MM.1S (cell line): ENCODE results near the gene ADGRD2.

Experiments
- DNase-seq: peaks from one replicate; pipeline ENCODE4 v3.0.0-alpha.2; 2015
- H2AFZ ChIP-seq: fragments of 300-600 bp; sonication (generic); 2 replicates; pipeline ENCODE4 v1.6.0; 2016; ENCODE audit warnings: antibody characterized with exemption, low read length
- H3F3A ChIP-seq: fragments of 300-600 bp; sonication (generic); 2 replicates; pipeline ENCODE4 v1.6.1; 2016; ENCODE audit warnings: mild to moderate bottlenecking, antibody characterized with exemption, low read length, moderate library complexity, mixed read lengths; ENCODE audit not compliant: insufficient read depth
- H3K27ac ChIP-seq: fragments of 300-600 bp; sonication (generic); 2 replicates; pipeline ENCODE4 v1.5.1; 2016; ENCODE audit warnings: mild to moderate bottlenecking, low read length
- H3K27me3 ChIP-seq: fragments of 300-600 bp; sonication (generic); replicated peaks from 2 replicates; pipeline ENCODE4 v1.6.0; 2016; ENCODE audit warnings: low read length; ENCODE audit not compliant: insufficient read depth
- H3K36me3 ChIP-seq: fragments of 300-600 bp; sonication (generic); replicated peaks from 2 replicates; pipeline ENCODE4 v1.6.1; 2016; ENCODE audit warnings: mild to moderate bottlenecking, low read length, mixed read lengths; ENCODE audit not compliant: insufficient read depth
- H3K4me1 ChIP-seq: fragments of 300-600 bp; sonication (generic); 2 replicates; pipeline ENCODE4 v1.6.1; 2016; ENCODE audit warnings: low read length, mixed read lengths
- H3K4me2 ChIP-seq: fragments of 300-600 bp; sonication (generic); 2 replicates; pipeline ENCODE4 v1.6.0; 2016; ENCODE audit warnings: low read depth, low read length
- H3K4me3 ChIP-seq: fragments of 300-600 bp; sonication (generic); 2 replicates; pipeline ENCODE4 v1.5.1; 2016; ENCODE audit warnings: low read length, mixed read lengths
- H3K79me2 ChIP-seq: fragments of 300-600 bp; sonication (generic); 2 replicates; pipeline ENCODE4 v1.6.1; 2016; ENCODE audit warnings: mixed run types, low read length, mixed read lengths
- H3K9ac ChIP-seq: fragments of 300-600 bp; sonication (generic); 2 replicates; pipeline ENCODE4 v1.6.1; 2016; ENCODE audit warnings: low read length, mixed read lengths
- H3K9me2 ChIP-seq: fragments of 300-600 bp; sonication (generic); replicated peaks from 2 replicates; pipeline ENCODE4 v1.6.1; 2016; ENCODE audit warnings: mild to moderate bottlenecking, low read length, mixed read lengths; ENCODE audit not compliant: insufficient read depth
- H3K9me3 ChIP-seq: fragments of 300-600 bp; sonication (generic); replicated peaks from 2 replicates; pipeline ENCODE4 v1.6.1; 2016; ENCODE audit warnings: mild to moderate bottlenecking, low read length, mixed read lengths; ENCODE audit not compliant: insufficient read depth
- H4K20me1 ChIP-seq: fragments of 300-600 bp; sonication (generic); 2 replicates; pipeline ENCODE4 v1.6.1; 2016; ENCODE audit warnings: mild to moderate bottlenecking, low read length, moderate library complexity, mixed read lengths; ENCODE audit not compliant: insufficient read depth
- CTCF ChIP-seq: fragments of 300-600 bp; sonication (generic); IDR thresholded peaks from 2 replicates; pipeline ENCODE4 v1.5.1; 2016; ENCODE audit warnings: antibody characterized with exemption, low read length, mixed read lengths
- EZH2 ChIP-seq: fragments of 300-600 bp; sonication (generic); optimal IDR thresholded peaks from 2 replicates; pipeline ENCODE3; 2017; ENCODE audit warnings: low read depth, mild to moderate bottlenecking, antibody characterized with exemption, low read length, mixed read lengths
- EZH2phosphoT487 ChIP-seq: fragments of 300-600 bp; sonication (generic); IDR thresholded peaks from 2 replicates; pipeline ENCODE4 v1.6.1; 2018; ENCODE audit warnings: antibody characterized with exemption, low read length

ADGRD2 gene

GRCh38 chr9:124452841-124453585 lies 2.8 kb downstream of the ADGRD2 start:
- no peaks in the 10 kb centered on the region for H3K9me2 ChIP-seq
- no peak for TF ChIP-seq CTCF

GRCh38 chr9:124453586-124454191 lies 3.4 kb downstream of the ADGRD2 start:
- Histone ChIP-seq H3K4me1 (no peaks in the 10 kb centered on the region), H3K27me3 (peaks cover 21% of the 10 kb centered on the region), H3K9me3 (no peaks in the 10 kb centered on the region), H3K9ac (no peak overlapping the region), H3K4me3 (no peak overlapping the region), H4K20me1 (no peaks in the 10 kb centered on the region), H3K79me2 (no peaks in the 10 kb centered on the region), H3F3A (no peaks in the 10 kb centered on the region), H3K36me3 (no peaks in the 10 kb centered on the region), H2AFZ (no peak overlapping the region), H3K9me2 (no peaks in the 10 kb centered on the region), H3K27ac (no peak overlapping the region), H3K4me2 (no peak overlapping the region)
- DNase-seq = no peak
- no peak for TF ChIP-seq CTCF
- TF ChIP-seq EZH2phosphoT487 = no peak
- no peak for TF ChIP-seq EZH2

More at GRCh38 chr9:124452841-124453585, 2.8 kb downstream of the ADGRD2 start:
- no peak for DNase-seq
- peaks cover 21% of the 10 kb centered on the region for H3K27me3 ChIP-seq
- no peaks in the 10 kb centered on the region for H3K36me3 ChIP-seq
- H4K20me1 ChIP-seq = no peaks in the 10 kb centered on the region
- H3K4me1 ChIP-seq = no peaks in the 10 kb centered on the region
- no peak overlapping the region for H3K27ac ChIP-seq
- no peaks in the 10 kb centered on the region for H3F3A ChIP-seq
- no peaks in the 10 kb centered on the region for H3K79me2 ChIP-seq
- no peak overlapping the region for H3K4me3 ChIP-seq
- H3K4me2 ChIP-seq = no peak overlapping the region
- no peaks in the 10 kb centered on the region for H3K9me3 ChIP-seq
- H3K9ac ChIP-seq = no peak overlapping the region
- no peak overlapping the region for H2AFZ ChIP-seq

GRCh38 chr9:124454296-124454695 lies 4.0 kb downstream of the ADGRD2 start:
- no peak overlapping the region for H3K4me3 ChIP-seq
- no peaks in the 10 kb centered on the region for H3K4me1 ChIP-seq
- DNase-seq = no peak
- no peak overlapping the region for H3K9ac ChIP-seq
- no peaks in the 10 kb centered on the region for H4K20me1 ChIP-seq
- H2AFZ ChIP-seq = no peak overlapping the region
- peaks cover 21% of the 10 kb centered on the region for H3K27me3 ChIP-seq
- H3K27ac ChIP-seq = no peak overlapping the region
- H3K9me2 ChIP-seq = no peaks in the 10 kb centered on the region
- no peak for TF ChIP-seq EZH2
- no peak for TF ChIP-seq CTCF
- TF ChIP-seq EZH2phosphoT487 = no peak
- no peaks in the 10 kb centered on the region for H3K79me2 ChIP-seq
- H3K36me3 ChIP-seq = no peaks in the 10 kb centered on the region
- H3F3A ChIP-seq = no peaks in the 10 kb centered on the region
- no peaks in the 10 kb centered on the region for H3K9me3 ChIP-seq
- H3K4me2 ChIP-seq = no peak overlapping the region
